GM19438 (cell line): ENCODE measurements around the gene PSMA2.

Experiments used
- ATAC-seq: cut with Tn5 transposase; IDR thresholded peaks from one replicate; pipeline ENCODE4 v1.9.1; 2021; ENCODE audit warnings: low read depth; ENCODE audit not compliant: unreplicated experiment

The PSMA2 gene

DNA sequence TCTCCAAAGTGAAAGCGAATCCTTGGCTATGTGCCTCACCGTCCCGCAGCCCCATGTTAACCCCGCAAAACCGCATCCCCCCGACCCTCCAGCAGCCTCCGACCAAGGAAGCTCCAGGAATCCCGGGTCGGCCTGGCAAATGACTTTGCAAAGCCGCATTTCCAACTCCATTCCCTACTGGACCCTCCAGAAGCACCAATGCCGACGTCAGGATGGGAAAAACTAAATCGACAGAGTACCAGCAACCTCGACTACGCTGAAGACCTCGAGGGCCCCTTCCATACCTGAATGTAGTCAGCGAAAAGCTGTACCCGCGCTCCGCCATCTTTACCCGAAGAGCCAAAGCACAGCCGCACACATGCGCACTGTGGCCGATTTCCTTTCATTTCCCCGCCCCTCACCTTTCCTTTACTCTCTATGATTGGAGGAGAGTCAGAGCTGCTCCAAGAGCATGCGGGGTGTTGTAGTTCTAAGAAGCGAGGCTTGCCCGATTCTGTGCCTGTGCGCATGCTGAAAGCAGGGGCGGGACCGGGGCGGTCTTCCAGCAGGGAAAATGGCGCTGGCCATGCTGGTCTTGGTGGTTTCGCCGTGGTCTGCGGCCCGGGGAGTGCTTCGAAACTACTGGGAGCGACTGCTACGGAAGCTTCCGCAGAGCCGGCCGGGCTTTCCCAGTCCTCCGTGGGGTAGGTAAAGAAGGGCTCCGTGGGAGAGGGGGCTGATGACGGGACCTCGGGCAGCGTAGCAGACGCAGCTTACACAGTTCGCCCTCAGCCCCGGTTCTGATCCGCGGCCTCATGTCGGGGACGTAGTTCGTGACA, at the start of gene PSMA2, which contains the start of gene MRPL32:
Gene PSMA2 (minus strand): TSS at position 341 of the 818 bp plus-strand sequence. CDS start 16 bp downstream, at position 325.
Gene MRPL32 (plus strand): TSS at position 543 of the 818 bp plus-strand sequence. CDS start 11 bp downstream, at position 554.
- peak; percentile 98 for ATAC-seq

DNA sequence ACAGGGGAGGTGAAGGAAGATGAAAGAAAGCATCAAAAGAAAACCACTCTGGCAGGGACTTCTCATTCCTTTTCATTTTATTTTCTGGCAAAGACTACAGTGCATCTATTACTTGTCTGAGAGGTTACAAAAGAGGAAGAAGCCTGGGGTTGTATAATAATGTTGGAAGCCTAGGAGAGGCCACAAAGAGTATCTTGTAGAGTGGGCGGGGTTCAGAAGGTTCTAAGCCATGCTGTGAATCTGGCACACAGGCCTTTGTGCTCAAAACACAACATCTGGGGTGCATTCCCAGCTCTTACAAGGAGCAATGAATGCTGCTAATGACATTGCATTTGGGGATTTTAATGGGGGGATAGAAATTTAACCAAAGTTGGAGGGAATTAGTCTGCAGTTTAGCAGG, 49.6 kb upstream of the PSMA2 start:
- ATAC-seq = no peak

DNA sequence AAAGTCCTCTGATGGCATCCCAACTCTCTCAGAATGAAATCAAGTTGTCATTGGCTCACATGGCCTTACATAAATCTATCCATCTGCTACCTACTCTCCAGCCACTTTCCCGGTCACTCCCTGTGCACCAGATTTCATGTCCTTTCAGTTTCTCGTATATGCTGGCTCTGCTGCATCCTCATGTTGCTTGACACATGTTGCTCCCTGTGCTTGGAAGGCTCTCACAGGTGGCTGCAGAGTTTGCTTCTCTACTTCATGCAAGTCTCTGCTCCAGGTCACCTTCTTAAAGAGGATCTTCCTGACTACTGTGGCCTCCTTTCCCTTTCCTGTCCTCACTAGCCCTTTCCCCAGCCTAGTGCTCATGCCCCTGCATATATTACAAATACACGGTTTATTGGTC, 48.5 kb upstream of the PSMA2 start:
- ATAC-seq = no peak

DNA sequence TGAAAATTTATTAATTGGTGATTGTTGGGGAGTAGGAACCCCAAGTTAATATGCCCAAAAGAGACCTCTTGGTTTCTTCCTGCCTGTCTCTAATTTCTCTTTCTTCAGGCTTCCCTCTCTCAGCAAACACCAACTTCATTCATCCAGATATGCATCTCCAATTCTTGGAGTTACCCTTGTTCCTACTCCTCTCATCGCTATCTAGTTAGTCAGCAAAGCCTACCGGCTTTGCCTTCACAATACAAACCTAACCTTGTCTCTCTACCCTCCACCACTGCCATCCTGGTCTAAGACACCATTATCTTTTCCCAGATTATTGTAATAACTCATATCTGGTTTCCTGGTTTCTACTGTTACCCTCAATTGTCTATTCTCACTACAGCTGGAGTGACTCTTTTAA, 48.1 kb upstream of the PSMA2 start:
- no peak for ATAC-seq

DNA sequence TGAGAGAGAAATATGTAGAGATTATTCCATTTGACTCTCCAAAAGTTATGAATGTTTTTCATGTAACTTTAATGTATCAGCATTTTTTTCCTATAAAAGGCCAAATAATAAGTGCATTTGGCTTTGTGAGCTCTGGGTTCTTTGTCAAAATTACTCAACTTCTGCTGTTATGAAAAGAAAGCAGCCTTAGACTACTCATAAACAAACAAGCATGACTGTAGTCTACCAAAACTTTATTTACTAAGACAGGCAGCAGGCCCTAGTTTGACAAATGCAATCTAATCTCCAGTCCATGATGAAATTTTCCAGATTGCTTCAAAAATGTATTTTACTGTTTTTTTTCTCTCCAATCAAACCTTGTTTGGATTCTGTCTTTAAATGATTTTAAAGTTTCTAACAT, 46.5 kb upstream of the PSMA2 start:
- no peak for ATAC-seq

DNA sequence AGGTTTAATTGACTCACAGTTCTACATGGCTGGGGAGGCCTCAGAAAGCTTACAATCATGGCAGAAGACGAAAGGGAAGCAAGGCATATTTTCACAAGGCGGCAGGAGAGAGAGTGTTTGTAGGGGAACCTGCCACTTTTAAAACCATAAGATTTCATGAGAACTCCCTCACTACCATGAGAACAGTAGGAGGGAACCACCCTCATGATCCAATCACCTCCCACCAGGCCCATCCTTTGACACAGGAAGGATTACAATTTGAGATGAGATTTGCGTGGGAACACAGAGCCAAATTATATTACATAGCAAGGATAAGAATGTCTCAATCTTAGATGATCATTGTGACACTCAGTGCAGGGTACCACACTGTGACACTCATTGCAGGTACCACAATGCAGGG, 44.4 kb upstream of the PSMA2 start:
- no peak for ATAC-seq

DNA sequence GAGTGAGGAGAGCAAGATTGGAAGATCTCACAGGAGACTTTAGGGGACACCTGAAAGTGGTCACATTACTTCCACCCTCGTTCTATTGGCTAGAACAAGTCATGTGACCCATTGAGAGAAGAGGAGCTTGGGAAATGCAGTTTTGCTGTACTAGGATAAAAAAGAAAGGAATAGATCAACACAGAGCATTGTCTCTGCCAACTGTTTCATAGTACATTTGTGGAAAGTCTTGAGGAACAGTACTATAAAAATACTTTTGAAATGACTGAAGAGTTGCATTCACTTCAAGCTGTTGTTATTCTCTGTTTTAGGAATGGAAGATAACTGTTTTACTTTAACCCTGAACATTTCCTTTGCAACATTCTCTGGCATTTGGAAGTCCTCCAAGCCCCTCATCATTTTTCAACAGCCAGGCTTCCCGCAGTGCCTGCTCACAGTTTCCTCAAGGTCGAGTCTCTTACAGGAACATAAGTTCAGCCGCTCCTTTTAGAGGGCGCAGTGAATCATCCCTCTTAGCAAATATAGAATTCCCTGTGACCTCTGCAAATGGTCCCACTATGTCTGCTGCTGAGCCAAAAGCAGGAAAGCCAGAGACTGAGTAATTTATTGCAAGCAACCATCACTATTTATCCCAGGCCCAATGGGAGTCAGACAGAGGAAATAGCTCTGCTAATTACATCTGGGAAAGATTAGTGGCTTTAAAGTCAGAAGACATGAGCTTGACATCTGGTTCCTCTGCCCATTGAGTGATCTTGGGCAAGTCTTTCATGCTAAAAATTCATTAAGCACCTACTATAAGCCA, 40.9 kb upstream of the PSMA2 start:
- ATAC-seq = no peak

DNA sequence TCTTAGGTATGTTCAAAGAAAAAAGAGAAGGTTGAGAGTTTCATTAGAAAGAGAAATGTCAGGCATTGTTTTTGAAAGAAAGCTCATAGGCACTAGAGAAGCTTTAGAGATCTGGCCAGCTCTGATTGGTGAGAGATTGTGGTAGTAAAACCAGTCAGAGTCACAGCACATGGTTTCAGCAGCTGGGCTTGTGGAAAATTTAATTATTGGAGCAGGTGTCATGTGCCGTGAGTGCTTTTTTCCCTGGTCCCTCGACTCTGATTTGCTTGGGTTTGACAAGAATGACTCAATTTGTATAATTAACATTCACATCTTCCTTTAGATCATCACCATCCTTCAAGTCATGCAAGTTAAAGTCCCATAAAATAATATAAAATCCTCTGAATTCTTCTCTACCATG, 35.4 kb upstream of the PSMA2 start:
- ATAC-seq = no peak

DNA sequence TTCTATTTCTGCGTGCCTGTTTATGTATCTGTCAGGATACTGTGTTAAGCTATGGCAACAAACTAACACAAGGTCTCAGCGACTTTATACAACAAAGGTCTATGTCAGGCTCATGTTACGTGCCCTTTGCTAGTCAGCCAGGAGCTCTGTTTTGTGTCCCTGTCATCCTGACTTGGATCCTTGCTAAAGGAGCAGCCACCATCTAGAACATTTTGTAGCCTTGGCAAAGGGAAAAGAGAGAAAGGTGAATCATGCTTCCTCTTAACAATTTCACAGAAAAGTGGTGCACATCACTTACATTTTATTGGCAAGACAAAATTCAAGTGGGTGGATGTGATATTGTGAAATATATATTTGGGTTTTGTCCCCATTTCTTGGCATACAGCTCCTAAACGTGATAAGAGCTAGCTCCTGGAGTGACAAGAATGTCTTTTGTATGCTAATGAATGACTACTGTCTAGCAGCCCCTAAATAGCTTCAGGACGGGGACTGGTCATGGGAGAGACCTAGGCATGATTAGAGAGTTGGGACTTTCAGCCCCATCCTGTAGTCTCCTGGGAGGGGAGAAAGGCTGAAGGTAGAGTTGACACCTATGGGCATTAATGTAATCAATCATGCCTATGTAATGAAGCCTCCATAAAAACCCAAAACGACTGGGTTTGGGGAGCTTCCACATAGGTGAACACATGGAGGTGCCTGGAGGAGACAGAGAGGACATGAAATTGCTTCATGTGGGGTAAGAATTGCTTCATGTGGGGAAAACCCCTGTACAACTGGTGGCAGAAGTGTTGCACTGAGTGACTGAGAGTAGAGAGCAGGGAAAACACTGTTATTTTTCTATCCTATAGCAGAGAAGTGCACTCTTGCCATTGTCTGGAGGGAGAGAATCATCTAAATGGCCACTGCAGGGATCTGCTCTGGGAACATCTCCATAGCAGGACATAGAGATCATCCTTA, 33.2 kb upstream of the PSMA2 start:
- ATAC-seq = no peak

DNA sequence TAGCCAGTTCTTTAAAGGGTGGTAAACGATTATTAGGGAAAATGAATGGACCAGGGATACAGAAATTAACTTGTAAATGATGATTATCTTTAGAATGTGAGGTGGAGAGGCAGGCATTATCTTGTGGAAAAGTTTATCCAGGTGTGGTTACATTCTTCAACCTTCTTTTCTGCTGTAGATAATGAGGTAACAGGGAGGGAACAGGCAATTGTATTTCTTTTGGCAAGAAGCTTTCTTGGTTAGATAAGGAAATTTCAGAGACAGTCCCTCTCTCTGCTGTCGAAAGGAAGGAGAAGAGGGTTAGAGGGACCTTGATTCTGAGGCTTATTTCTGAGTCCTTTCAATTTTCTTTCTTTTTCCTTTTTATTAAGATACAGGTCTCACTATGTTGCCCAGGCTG, 32.3 kb upstream of the PSMA2 start:
- no peak for ATAC-seq

DNA sequence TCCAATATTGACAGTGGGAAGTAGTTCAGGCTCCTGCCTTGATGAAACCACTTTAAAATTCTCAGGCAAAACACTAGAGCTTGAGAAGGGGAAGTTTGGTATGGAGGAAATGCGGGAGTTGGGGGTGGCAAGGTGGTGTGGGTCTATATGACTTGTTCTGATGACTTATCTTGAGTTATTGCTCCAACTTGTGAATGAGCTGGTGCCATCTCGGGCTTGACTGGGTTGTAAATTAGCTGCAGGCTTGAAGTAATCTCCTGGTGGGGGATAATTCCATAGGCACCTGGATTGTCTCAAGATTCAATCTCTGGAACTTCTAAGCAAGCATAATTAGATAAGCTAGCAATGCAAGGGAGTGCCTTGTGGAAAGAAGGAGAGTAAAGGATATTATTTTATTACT, 29.2 kb upstream of the PSMA2 start:
- ATAC-seq = no peak

DNA sequence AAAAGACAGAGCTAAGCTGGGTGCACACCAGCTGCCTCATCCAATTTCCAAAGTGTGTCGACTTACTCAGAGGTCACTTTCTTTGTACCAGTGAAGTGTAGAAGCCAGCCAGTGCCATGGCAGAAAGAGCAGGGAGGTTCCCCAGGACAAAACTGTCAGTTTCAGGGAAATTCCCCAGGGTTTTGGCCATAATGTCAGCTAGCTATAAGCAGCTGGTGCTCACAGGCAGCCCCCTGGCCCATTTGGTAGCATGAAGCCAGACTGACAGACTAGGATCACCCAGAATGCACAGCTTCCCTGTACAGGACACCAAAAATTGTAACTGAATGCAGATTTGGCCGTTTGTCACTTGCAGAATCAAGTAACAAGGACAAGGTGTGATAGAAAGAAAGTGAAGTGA, 28.8 kb upstream of the PSMA2 start:
- ATAC-seq = no peak

DNA sequence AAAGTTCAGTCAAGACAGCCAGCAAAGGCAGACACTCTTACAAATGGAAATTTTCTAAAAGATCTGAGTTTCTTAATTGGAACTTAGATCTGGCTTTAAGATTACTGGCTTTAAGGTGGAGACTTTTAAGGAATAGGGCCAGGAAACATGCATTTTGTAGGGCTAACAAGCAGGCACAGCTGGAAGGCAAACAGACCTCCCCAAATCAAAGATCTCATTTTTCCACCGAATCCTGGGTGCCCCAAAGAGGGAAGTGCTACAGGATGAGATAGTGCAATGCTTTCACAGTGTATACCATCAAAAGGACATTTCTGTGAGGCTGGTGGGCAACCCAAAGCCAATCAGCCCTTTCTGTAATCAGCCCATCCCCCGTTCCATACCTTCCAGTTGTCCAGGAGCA, 27.6 kb upstream of the PSMA2 start:
- no peak for ATAC-seq

DNA sequence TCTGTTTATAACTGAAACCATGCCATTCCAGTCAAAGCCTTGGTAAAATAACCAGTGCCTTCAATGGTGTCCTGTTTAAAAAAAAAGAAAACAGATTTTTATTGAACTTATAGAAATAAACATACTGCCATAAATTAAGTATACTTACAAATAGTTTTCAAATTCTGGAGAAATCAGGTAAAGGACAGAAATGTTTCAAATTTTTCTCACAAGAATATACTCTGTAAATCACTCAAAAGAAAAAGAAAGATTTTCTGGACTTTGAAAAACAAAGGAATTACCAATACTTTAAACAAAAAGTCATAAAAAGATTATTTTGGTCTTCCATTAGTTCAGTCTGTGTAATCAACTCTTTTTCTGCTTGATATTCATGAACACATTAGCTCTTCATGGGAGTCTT, 24.1 kb upstream of the PSMA2 start:
- no peak for ATAC-seq

DNA sequence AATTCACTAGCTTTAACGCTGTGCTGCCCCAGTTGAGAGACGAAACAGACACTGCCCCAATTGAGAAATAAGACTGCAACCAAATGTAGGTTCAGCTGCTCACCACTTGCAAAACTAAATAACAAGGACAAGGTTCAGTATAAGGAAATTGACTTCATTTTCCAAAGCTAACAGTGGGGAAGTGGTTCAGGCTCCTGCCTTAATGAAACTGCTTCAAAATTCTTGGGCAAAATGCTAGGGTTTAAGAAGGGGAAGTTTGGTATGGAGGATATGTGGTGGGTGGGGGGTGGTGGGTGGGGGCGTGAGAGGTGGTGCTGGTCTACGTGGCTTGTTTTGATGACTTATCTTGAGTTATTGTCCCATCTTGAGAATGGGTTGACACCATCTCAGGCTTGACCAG, 22.0 kb upstream of the PSMA2 start:
- ATAC-seq = no peak

DNA sequence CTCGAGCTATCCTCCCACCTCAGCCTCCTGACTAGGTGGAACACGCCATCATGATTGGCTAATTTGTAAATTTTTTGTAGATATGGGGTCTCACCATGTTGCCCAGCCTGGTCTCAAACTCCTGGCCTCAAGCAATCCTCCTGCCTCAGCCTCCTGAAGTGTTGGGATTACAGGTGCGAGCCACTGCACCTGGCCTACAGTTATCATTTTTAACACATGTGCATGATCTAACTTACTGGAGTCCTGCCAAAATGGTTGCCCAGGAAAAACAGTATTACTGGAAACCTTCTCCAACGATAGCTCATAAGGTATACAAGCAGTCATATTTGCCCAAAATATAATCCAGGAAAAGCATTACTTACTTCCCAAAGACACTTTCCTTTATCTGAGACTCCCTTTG, 20.4 kb upstream of the PSMA2 start:
- no peak for ATAC-seq

DNA sequence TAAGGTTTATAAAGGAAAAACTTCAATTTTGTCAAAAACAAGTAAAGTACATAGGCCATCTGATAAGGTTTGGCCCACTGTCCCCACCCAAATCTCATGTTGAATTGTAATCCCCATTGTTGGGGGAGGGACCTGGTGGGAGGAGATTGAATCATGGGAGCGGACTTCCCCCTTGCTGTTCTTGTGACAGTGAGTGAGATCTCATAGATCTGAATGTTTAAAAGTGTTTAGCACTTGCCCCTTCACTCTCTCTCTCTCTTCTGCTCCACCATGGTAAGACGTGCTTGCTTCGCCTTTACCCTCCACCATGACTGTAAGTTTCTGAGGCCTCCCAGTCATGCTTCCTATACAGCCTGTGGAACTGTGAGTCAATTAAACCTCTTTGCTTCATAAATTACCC, 18.4 kb upstream of the PSMA2 start:
- ATAC-seq = no peak

DNA sequence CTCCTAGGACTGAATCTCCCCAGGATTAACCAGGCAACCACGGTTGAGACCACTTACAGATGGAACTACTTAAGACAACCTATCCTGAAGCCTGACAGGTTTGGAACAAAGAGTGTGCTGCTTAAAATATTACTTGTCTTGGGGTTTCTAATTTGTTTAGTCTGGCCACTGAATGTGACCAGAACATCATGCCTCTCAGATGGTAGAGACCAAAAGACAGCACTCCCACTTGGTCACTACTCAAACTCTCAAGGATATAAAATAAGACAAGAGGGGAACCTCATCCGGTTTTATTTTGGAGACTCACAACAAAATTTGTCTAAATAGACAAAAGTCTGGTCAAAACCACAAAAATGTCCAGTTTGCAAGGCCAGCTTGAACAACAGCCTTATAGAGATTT, 15.5 kb upstream of the PSMA2 start:
- ATAC-seq = no peak

DNA sequence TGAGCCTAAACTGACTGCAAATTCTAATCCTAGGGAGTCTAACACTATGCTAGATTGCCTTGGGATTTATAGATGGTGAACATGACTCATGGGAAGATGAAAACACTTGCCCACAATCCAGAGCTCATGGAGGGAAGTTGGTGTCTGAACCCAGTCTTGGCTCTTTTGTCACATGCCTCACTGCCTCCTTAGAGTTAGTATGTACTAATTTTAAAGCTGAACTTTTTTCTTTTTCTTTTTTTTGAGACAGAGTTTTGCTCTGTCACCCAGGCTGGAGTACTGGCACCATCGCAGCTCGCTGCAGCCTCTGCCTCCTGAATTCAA, 14.6 kb upstream of the PSMA2 start:
- ATAC-seq = no peak

DNA sequence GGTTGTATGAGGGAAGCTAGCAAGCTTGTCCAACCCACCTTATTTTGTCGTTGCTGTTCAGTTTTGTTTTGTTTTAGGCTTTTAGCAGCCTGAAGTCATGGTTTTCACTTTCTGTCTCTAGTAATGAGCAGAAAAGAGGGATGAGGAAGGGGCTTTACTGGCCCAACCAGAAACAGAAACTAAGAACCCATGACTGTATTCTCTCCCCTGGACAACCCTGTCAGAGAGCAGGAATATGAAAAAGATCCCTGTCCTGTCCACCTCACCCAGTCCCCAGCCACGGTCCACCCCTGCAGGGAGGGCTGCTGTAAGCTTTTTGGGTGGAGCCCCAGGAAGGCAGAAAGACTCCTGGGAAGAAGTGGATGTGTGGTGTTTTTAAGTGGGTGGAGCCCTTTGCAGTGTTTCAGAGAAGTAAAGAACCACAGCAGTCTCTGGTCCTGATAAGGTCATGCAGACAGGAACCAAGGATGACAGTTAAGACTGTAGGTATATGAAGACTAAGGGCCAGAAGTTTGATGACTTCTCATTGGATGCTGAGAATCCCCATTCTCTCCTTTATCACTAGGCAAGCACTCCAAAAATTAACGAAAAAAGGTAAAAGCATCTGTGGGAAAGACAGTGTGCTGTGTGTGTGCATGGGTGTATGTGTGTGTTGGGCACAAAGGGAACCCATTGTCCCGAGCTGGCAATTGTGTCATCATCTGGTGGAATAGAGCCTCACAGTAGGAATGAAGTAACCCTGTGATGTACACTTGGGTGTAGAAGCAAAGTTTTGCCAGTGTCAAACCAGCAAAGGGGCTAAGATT, 14.1 kb upstream of the PSMA2 start:
- ATAC-seq = peak; percentile 80
